GF-D8 (cell line): ENCODE results near the gene NR2E1.

Source experiments
- DNase-seq: peaks from one replicate; lab custom pipeline; 2025; lab: John Stamatoyannopoulos, UW

Gene NR2E1

DNA sequence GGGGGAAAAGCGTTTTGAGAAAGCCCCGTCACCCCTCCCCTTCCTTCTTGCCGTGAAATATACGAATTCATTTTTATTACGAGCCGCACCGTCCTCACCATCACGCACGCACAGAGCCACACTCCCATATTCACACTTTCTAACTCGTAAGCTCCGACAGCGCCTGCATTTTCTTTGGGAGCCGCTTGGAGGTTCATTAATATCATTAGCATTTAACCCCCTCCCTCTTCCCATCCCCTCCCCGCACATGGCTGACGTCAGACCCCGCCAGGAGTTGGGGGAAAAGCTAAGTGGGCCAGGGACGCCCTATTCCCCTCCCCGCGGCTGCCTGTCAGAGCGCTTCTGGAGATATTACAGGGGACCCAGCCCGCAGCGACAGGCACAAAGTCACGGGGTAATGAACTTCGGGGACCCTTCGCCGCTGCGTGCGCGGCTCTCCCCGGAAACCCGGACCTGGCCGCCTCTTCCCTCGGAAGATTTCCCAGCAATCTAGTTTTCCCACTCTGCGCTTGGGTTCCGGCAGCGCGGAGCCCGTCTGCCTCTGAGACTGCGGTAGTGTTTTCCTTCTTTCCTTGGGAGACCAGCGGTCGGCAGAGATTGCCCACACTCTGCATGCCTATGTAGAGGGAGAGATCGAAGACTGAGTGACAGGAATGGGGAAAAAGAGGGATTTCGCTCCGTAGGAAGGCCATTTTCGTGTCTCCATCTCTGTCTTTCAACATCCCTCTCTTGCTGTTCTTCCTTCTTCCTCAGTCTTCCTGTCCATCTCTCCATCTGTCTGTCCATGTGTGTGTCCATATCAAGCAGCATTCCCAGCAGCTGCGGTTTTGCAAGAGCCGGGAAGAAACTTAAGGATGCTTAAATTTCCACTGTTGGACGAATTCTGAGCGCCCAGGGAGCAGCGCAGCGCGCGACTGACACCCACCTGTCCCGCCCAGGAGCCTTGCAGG is at the start of gene NR2E1:
NR2E1 (plus strand) TSS at position 309 of the 950 bp plus-strand sequence. CDS start 744 bp downstream, outside the sequence.
- no peak for DNase-seq

DNA sequence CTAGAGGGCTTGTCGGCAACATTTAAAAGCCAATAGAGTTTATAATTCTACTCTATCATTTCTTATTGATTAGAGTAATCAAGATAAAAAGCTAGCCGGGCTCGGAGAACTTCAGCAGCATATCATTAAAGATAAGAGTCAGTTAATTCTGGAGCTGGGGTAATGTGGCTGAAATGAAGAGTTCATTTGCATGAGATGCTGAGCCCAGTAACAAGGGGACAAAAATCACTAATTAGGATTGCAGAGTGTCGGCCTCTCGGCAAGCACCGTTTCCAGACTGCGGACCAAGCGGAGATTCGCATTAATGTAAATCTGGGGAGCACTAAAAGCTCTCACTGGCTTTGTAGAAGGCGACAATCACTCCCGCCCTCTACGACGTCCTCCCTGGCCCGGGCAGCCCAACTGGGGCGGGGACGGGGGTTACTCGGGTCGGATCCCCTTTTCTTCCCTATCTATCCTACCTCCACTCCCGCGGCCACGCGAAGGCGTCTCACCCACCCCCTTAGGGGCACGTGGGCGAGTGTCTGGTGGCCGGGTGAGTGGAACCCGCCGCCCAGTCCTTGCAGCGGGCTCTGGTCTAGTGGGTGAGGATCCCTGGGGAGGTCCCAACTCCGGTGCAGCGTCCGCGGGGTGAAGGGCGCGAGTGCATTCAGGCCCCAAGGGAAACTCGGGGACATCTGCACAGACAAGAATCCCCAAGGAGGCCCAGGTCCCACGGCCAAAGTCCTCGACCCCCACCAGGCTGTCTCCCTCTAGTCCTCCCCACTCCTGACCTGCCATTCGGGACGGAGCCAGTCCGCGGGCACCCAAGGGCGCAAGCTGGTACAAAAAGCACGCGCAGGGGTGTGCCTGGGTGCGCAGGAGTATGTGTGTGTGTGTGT is 49.0 kb upstream of the NR2E1 start:
- no peak for DNase-seq

DNA sequence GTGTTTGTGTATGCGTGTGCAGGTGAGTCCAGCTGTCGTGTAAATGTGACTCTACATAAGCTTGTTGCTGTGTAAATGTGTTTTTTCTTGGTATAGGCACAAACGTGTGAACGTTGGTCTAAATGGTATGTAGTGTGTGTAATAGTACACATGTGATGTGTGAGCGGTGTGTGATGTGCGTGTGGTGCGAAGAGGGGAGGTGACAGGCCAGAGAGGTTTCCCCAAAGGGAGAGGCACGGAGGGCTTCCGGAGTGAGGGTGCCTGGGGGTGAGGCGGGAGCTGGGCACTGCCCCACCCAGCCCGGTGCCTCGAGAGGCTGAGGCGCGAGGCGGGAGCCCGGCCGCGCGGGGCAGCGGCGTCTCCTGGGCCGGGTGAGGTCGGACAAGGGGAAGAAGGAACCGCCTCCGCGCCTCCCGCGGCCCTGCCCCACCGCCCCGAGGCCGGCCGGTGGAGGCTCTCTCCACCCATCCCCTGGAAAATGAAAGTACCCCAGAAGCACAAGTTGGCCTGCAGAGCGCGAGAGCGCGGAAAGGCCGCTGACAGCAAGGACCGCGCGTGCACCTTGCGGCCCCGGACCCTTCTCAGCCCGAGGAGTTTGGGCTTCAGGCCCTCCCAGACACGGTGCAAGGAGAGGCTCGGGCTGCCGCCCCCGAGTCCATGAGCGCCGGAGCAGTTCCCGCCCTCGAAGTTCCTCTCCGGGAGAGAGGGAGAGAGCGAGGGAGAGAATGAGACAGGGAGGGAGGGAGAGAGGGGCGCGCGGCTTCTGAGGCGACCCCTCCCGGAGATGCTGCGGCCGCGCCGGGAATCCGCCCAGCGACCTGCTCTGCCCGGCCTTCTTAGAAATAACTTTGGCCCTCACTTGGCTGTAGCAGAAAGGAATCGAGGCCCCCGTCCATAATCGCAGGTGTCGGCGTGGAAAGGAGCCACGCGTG is 48.1 kb upstream of the NR2E1 start:
- DNase-seq: no peak

DNA sequence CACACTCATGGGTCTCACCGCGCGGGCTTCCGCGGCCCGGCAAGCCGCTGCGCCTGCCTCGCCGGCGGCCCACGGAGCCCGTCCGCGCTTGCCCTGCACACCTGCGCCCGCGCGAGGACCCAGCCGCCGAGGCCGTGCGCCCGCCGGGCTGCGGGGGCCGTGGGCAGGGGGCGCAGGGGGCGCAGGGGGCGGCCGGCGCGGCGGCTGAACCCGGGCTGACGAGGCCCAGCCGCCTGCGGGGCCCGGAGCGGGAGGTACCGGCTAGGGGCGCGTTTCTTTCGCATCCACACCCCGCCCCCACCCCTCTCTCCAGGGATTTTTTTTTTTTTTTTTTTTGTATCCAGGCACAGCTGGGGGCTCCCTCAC is 47.5 kb upstream of the NR2E1 start:
- no peak for DNase-seq

DNA sequence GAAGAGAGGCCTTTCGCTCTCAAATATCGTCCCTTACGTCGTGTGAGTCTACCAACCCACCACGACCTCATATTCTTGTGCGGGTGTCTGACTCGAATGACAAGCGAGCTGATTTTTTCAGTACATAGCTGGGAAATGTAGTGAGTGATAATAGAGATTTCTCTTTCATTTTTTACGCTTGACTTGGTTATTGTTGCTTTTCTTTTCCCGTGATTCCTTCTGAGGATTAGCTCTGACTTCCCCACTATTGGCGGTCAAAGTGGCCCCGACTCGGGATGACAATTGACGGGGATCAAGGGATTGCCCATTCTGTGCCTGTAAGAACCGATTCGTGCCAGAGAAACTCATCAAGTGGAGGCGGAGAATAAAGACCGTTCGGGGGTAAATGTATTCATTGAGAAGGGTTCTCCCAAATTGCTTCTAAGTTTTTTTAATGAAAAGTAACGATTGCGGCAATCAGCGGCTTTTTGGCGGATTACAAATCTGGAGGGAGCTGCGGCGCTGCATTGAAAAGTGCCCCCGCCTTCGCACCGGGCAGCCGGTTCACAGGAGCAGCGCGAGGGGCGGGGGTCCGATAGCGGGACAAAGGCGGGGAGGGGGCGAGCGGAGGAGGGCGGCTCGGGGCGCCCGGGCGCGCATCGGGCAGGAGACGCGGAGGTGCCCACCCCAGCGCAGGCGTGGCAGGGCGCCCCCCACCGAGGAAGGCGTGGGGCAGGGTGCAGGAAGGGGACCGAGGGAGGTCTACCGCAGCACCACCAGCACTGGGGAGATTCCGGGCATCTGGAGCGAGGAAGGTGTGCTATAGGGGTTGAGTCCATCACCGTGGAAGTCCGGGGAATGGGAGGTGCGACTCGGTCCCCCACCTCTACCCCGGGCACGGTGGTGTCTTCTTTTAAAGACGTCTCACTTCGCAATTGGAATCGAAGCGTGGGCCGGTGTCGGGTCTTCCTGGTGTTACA is 46.7 kb upstream of the NR2E1 start:
- DNase-seq: no peak

DNA sequence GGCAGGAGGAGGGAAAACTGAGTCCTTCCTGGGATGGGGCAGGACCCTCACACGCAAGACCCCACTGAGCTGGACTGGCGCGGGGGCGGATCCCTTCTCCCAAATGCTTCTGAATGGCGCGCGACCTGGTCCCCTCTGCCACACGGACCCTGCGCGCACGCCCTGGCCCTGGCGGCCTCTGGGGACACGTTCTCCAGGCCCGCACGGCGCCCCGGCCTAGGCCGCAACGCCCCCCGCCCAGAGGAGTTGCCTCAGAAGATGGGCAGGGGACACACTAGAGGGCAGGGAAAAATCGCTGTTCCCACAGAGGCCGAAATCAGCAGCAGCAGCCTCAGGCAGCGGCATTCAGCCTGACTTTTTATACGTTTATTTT is 46.1 kb upstream of the NR2E1 start:
- no peak for DNase-seq

DNA sequence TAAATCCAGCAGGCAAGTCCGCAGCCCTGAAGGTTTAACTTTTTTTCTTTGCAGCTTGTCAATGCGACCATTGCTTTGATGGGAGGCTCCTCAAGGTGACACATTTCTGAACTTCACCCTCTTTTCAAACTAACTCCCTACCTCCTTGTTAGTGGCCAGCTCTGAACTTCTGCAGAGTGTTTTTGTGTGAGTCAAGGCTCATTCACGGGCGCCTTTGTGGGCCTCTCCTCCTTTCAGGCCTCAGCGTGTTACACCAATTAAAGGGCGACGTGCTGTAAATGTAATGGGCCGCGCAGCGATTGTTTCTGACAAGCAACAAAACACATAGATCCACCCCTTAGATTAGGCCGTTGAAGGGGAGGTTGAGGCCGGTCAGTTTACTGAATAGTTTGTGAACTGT is 45.5 kb upstream of the NR2E1 start:
- no peak for DNase-seq

DNA sequence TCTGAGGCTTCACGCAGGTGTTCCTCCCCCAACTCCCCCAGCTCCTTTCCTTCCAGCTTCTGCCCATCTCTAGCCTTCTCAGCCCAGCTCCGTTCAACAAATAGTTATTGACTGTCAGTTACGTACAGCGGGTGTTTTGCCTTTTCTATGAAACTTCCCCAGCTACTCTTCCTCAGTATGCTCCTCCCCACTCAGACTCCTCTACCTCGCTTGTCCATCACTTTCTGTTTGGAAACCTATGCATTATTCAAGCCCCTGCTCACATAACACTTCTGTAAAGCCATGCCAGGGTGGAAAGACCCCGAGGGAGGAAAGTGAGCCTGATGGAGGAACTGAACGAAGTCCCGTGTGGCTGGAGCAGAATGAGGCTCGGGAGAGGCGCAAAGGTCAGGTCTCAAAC is 44.2 kb upstream of the NR2E1 start:
- DNase-seq: no peak

DNA sequence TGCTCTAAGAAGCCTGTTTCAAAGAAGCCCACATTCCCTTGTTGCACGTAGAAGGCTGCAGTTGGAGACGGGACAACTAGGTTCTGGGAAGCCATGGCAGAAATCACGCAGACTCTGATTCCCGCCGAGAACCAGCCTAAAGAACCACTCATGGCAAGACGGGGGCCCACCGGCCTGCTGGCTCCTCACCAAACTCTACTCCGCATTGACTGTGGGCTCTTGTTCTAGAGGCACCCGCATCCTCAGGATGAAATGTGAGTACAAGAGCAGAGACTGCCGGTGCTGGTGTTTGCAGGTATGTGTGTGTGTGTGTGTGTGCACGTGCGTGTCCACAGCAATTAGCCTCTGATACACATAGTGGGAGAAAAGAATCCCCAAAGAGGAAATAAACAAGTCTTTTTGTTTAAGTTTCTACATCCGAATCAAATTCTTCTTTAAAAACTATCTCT is 42.3 kb upstream of the NR2E1 start:
- DNase-seq: no peak

DNA sequence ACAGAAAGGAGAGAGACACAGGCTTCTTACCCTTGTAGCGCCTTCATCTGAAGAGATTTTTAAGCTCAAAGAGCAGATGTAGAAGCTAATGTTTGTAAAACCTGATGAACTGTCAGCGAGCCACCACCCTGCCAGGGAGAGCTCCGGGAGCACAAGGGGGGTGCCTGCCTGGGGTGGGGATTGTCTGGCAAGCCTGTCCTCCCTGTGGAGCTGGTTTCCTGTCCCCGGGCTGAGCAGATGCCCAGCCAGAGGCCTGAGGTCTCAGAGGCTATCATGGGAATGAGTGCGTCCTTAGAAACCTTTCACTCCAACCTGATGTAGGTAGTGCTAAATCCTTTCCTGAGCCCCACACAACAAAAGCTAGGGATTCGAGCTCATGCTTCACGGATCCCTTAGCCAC is 41.9 kb upstream of the NR2E1 start:
- no peak for DNase-seq

DNA sequence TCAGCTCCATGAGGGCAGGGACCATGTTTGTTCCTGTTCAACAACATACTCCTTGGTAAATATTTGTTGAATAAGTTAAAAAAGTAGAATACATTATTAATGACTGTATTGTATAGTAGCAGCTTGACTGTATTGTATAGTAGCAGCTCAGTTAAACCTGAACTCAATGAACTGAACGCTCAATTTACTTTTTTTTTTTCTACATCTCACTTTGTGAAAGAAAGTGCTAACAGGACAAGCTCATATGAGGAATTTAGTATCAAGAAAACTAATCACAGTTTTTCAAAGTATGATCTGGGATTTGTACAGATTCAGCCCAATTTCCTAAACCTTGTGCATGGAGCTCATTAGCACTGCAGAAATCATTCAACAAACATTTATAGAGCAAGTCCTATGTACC is 38.8 kb upstream of the NR2E1 start:
- DNase-seq: no peak

DNA sequence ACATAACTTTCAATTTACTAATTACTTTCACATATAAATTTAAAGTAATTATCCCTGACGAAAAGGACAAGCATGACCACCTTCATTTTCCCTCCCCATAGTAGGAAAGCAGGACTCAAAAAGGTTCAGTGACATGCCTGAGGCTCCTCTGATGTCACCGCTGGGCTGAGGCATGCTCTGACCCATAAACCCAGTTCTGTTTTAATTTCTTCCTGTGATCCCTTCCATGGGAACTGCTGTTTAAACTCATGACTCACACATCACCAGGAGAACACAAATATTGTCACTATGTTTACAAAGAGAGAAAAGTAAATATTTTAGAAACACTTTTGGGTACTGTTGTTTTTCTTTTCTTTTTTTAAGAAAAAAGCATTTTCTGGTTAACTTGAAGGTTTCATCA is 38.0 kb upstream of the NR2E1 start:
- DNase-seq: no peak

DNA sequence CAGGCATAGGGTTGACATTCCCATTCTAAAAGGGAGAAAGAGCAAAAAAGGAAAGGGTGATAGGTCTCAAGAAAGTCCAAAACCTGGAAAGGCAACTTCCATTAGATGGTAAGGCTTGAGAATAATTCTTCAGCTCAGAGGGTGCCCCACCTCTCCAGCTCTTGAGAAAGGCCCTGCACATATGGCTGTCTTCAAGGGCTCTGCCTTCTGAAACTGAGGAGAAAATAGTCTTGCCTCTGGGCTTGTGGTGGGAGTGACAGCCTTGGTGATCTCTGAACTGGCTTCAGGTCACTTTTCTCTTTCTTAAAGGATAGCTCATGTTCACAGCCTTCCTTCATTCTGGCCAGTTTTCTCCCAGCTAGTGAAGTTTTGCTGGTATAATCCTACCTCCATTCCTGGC is 35.6 kb upstream of the NR2E1 start:
- DNase-seq: no peak

DNA sequence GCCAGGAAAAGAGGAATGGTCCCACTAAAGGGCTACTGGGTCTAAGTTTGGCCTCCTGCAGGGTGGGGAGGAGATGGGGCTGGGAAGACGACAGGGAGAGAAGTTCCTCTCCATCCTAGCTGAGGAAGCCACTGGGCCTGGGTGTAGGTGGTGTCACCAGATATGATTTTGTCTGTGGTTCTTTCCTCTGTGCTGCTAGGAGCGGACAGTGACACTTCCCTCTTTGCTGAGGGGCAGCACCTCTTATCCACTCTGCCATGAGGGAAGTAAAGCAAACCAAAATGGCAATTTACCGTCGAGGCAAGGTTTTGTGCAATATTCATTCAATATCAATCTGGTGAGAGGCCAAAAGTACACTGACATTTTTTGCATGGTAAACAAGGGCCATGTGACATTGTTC is 33.0 kb upstream of the NR2E1 start:
- DNase-seq: no peak

DNA sequence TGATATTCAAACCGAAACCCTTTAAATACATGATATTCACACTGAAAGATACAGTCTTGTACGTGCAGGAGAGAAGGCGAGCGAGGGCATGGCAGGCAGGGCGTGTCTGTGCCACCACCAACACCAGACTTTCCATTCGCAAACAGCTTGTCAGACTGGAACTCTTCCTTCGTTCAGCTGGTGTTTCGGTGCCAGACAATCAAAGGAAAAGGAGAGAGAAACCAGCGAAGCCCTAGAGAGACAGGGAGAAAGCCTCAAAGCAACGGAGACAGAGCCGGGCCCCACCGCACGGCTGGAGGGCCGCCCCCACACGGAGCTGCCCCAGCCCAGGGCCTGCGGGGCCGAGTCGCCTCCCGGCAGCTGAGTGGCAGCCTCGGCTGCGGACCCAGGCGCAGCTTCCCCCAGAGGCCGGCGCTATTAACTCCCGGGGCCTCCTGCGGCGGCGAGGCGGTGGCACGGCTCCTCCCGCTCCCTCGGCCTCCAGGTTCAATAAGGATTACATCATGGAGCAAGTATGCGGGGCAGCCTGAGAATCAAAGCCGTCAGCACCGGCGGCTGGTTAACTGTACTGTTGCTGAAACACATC is 32.1 kb upstream of the NR2E1 start:
- no peak for DNase-seq

DNA sequence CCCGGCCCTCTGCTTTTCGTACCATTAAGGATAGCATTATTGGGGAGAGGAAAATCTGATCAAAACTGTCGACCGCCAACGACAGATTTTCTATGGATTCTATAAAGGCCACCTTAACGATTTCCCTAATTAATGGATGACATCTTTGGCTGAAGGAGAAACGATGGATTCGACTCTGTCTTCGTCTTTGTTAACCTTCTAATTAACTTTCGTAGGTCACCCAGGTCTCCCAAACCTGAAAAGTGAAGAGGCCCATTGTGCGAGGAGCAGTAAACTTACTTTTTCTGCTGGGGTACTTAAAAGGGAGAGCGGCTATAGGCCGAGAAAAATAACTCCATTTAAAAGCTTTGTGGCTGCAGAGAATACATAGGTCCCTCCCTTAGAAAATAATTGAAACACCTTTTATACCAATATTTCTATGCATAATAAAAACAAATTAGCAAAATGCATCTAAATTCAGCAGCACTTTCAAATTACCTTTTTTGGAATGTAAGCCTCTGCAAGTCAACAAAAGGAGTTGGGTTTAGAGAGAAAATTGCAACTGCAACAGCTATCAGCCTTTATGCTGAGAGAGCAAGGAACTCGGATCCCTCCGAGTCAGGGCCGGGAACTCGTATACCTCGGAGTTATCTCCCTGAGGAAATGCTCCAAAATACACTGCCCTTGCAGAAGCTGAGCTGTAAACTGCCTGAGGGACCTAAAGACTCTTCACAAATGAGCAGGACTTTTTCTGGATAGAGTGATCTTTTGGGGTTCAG is 31.4 kb upstream of the NR2E1 start:
- no peak for DNase-seq

DNA sequence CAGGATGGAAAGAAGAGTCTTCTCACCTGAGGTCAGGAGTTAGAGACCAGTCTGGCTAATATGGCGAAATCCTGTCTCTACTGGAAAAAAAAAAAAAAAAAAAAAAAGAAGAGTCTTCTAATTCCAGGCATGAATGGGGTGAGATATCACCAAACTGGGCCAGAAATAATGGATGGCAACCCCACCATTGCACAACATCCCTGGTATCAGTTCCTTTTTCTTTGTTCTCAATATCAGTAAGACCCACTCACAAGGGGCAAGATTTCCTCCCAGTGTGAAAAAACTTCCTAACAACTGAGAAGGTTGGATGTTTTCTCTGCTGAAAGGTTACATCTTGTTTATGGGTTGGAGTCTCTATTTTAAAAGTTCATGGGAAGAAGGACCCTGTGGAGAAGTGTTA is 23.6 kb upstream of the NR2E1 start:
- DNase-seq: no peak

DNA sequence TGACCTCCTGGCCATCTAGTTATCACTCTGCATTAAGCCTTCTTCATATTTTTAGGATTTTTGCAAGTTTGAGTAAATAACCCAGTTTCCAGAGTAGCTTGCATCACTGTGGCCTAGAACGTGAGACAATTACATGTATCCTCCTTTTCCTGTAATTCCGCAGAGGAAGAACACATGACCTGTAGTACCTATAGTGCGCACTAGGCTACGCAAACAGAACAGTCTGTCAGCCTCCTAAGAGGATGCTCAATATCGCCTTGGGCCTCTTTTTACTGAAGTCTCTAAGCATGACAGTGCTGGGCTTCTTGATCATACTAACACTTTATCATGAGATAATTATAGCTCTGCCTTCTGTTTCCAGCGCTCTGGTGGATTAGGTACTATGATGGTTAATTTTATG is 20.2 kb upstream of the NR2E1 start:
- DNase-seq: no peak

DNA sequence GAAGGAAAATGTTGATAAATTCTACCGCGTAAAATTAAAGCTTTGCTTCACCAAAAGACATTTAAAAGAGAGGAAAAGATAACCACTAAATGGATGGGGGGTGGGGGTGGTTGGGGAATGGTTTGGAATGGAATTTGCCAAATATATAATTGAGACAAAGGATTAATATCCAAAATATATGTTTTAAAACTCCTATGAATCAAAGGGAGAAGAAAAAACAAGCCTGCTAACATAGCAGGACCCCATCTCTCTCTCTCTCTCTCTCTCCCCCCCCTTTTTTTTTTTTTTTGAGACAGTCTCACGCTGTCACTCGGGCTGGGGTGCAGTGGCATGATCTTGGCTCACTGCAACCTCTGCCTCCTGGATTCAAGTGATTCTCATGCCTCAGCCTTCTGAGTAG is 13.4 kb upstream of the NR2E1 start:
- no peak for DNase-seq
